ENCODE data around the gene KCNN3.

The KCNN3 gene

GRCh38 chr1:154840269-154841176 is 29.6 kb downstream of the KCNN3 start:
- DNase-seq: no peak

DNA sequence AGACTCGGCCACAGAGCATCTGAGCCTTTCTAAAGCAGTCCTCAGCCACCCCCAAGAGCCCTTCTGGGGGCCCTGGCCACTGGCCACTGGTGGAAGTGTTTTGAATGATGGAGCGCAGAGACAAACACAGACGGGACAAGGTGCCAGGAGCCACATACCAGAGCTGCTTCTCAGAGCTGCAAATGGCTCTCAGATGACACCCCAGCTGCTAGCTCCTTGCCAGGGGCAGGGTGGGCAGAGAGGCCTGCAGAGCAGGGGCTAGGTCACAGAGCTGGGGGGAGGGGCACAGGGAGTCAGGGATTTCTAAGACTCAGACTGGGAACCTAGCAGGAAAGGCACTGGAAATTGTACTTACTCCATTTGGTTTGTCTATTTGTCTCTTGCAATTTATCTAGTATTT is 30.4 kb downstream of the KCNN3 start:
- DNase-seq: peak; percentile 61

GRCh38 chr1:154838988-154839387 is 31.1 kb downstream of the KCNN3 start:
- no peak for DNase-seq

DNA sequence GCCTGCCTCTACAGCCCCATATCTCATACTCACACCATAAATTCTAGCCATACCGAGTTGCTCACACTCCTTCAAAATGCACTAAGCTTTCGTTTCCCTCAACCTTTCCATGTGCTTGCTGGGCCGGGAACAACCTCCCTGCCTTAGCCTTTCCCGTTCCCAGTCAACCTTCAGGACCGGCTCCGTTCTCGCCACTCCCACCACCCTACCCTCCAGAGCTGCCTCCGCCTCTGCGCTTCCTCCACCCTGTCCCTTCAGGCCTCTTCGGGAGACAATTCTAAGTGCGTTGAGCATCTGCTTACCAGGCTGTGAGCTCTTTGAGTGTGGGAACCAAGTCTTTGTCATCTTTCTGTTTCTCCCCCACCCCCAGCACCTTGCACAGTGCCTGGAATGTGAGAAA is 31.6 kb downstream of the KCNN3 start:
- DNase-seq: no peak

GRCh38 chr1:154837672-154838171 is 32.4 kb downstream of the KCNN3 start:
- DNase-seq: peak; percentile 64

DNA sequence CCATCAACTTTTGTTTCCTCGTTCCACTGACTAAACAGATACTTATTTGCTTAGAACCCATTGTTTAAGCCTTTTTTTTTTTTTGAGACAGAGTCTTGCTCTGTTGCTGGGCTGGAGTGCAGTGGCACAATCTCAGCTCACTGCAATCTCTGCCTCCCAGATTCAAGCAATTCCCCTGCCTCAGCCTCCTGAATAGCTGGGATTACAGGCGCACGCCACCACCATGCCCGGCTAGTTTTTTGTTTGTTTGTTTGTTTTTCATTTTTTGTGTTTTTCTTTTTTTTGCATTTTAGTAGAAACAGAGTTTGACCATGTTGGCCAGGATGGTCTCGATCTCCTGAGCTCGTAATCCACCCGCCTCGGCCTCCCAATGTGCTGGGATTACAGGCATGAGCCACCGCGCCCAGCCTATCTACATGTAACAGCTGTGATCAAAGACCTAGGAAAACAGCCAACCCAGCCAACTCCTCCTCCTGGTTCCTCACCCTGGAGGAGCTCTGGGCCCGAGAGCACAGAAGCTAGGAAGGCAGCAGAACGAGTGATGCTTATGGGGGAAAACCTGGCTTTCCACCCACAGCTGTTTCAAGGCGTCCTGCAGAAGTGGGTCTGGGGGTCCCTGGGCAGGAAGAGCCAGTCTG is 32.9 kb downstream of the KCNN3 start:
- DNase-seq: no peak

GRCh38 chr1:154835531-154836324 is 34.4 kb downstream of the KCNN3 start:
- no peak for DNase-seq

- DNase-seq: no peak
These were observed 36.2 kb downstream of the KCNN3 start for GRCh38 chr1:154833841-154834240.

GRCh38 chr1:154833209-154833608 is 36.9 kb downstream of the KCNN3 start:
- DNase-seq: no peak

- no peak for DNase-seq
These were observed 37.7 kb downstream of the KCNN3 start for GRCh38 chr1:154832384-154832783.

- no peak for DNase-seq
These were observed 38.6 kb downstream of the KCNN3 start for GRCh38 chr1:154831462-154831861.

- DNase-seq: no peak
These were observed 41.0 kb downstream of the KCNN3 start for GRCh38 chr1:154829062-154829461.

DNA sequence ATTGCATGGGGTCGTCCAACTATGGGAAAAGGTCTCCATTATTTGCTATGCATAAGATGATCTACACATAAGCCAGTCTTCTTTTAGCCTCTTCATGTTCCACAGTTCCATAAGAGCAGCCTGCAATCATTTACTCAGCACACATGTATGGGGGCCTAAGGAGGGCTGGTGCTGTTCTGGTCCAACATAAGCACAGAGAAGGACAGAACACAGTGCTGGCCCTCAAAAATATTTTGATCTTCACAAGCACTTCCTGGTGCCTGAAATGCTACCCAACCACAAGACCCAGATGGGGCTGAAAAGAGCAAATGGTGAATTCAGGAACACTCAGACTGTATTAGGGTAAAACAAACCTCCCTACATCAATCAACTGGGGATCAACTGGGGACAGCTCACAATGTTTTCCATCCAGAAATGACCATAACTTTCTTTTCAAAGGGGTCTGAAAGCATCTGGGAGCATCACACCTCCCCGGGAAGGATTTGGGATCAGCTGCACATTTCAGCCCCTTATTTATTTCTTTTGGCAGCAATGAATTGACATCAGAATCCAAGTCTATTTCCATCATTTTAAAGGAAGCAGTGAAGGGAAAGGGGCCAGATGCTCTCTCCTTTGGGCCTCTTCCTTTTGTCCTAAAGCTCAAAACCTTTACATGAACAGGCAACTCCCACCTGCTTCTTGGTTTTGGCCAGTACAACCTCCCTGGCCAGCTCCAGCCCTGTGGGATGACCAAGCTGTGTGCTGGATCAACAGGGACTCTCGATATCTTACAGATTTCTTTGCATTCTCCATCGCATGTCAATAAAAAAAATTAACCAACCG is 45.7 kb downstream of the KCNN3 start:
- no peak for DNase-seq

- no peak for DNase-seq
These were observed 47.4 kb downstream of the KCNN3 start for GRCh38 chr1:154822717-154823116.

DNA sequence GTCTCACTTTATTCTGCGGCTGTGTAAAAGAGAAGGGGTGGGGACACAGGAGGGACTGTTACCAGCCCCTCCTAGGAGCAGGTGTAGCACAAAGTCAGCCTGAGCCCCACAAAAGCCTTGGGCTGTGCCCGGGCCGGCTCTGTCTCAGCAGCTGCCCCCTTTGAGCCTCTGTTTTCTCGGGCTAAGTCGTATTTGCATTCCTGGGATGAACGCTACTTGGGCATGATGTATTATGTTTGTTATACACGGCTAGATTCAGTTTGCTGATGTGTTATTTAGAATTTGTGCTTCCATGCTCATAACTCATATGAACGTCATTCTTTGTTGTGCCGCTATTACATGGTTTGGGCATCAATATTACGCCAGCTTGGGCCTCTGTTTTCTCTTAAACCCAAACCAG is 47.8 kb downstream of the KCNN3 start:
- no peak for DNase-seq

- DNase-seq: no peak
These were observed 49.0 kb downstream of the KCNN3 start for GRCh38 chr1:154821083-154821482.

DNA sequence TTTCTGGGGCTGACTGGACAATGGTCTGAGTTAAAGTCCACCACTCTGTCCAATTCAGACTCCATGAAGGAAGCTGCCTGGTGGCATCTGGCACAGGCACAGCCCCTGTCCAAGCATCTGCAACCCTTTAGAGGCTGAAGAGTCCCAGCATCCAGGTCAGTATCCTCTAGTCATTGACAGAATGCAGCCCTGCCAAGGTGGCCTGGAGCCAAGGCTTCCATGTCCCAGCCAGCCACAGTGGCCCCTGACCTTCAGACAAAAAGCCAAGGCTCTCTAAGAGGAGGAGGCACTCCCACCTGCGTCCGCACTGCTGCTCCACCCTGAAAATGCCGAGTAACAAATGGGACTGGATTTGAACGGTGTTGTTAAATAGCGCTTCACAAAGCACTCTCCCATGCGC is 49.4 kb downstream of the KCNN3 start:
- no peak for DNase-seq

DNA sequence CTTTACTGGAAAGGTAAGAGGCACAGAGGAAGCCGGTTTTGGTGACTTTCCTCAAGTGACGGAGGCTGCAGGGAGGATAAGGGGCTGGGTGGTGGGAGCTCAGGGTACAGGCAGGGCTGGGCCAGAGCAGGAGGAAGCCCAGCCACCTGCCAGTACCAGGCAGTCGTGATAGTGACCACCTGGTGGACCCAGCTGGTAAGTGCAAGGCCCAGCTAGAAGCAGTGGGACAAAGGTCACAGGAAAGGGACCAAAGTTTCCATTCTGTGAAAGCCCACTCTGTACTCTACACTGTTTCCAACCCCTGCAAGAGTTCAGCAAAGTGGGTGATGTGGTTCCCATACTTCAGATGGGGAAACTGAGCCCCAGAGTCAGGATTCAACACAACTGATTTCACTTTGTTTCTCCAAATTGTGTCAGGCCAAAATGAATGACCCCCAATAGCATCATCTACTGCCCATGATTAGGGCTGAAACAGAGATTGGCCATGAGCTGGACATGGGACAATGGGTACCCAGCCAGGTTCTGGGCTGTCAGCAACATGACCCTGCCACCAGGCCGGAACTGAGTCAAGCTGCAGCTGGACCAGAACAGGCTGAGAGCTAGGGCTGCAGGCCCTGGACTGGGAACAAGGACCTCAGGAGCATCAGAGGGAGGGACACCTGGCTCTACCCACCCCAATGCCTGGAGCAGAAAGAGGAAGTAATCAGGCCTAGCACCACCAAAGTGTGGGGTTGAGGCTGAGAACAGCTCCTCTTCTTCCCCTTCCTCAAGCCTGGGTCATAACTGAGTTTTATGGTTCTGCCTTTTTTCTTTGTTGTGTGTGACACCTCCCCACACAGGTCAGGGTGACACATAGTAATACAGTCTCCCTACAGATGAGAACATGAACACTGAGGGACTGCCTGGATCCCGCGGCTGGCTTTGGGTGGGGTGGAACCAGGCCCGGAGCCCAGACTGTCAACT is 50.2 kb downstream of the KCNN3 start:
- no peak for DNase-seq

- no peak for DNase-seq
These were observed 51.2 kb downstream of the KCNN3 start for GRCh38 chr1:154818911-154819310.

DNA sequence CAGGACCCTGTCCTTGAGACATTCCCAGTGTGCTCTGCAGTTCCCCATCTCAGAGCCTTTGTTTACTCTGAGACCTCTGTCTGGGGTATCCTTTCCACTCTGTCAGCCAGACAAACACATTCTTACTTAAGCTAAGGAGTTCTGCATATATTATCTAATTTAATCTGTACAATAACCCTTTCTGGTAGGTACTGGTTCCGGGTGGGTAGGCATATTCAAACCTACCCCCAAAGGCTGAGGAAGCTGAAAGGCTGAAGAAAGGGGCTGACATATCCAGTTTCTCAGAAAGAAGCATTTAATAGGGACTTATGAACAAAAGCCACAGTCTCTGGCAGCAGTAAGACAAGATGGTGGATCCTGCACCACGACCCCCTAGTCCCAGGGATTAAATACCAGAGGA is 53.1 kb downstream of the KCNN3 start:
- DNase-seq: no peak

- no peak for DNase-seq
These were observed 53.7 kb downstream of the KCNN3 start for GRCh38 chr1:154816369-154816768.
